Gastrocnemius medialis (tissue), 4 donors: ENCODE results near the gene RARRES2.

ENCODE experiments used
- CTCF ChIP-seq, 5 experiments: fragments of 450-650 bp in 3 of 5; fragments of 200-600 bp in 2 of 5; sonication (generic) in 2 of 5; IDR thresholded peaks in 4 of 5; conservative IDR thresholded peaks in 1 of 5; 1 replicate in 4 of 5; 2 replicates in 1 of 5; pipeline ENCODE4 v1.5.1; 2016 to 2019; ENCODE audit warnings: antibody characterized with exemption in 5 of 5, mild to moderate bottlenecking in 3 of 5, moderate library complexity in 3 of 5
- POLR2A ChIP-seq, 2 donors: fragments of 450-650 bp; IDR thresholded peaks; one replicate each; pipeline ENCODE4 v1.6.1; 2017; ENCODE audit warnings: antibody characterized with exemption in 2 of 2, mild to moderate bottlenecking in 2 of 2, moderate library complexity in 2 of 2

- TF ChIP-seq CTCF (IDR thresholded peaks at IDR 0.05 in 4 of 5, conservative IDR thresholded peaks at IDR 0.05 in 1 of 5) (no peak), POLR2A (IDR thresholded peaks at IDR 0.05) (no peak)
Observed at GRCh38 chr7:150373049-150373801, 31.8 kb upstream of the RARRES2 start.
